Upper lobe of left lung (tissue), 4 donors: ENCODE data around the gene CLEC4G.

ENCODE experiments used
- CTCF ChIP-seq, 6 experiments: fragments of 450-650 bp in 4 of 6; fragments of 200-600 bp in 2 of 6; sonication (generic) in 2 of 6; IDR thresholded peaks; one replicate each; pipeline ENCODE4 v1.5.1; 2016 to 2019; ENCODE audit warnings: antibody characterized with exemption in 6 of 6
- EP300 ChIP-seq, 4 donors: sonication (generic); formaldehyde crosslinking; IDR thresholded peaks; one replicate each; pipeline ENCODE4 v1.5.1; 2017; ENCODE audit warnings: antibody characterized with exemption in 4 of 4, control low read depth in 2 of 4
- POLR2AphosphoS5 ChIP-seq, 2 donors: sonication (generic); formaldehyde crosslinking; IDR thresholded peaks; one replicate each; pipeline ENCODE4 v1.5.1; 2017; ENCODE audit warnings: antibody characterized with exemption in 2 of 2

GRCh38 chr19:7742991-7743390 lies 11.1 kb upstream of the CLEC4G start:
- no peak for TF ChIP-seq CTCF (IDR thresholded peaks at IDR 0.05)
- no peak for TF ChIP-seq POLR2AphosphoS5 (IDR thresholded peaks at IDR 0.05)
- TF ChIP-seq EP300 (IDR thresholded peaks at IDR 0.05) = no peak
